ENCODE measurements around the gene TMED10. TPM values are rescaled to one million over a fixed set of nuclear protein-coding genes. Genes with fewer than 3 reads are reported as not detected.

The TMED10 gene
- total RNA-seq, 1 experiment from 2014 or later: 255 TPM

- ChIA-PET POLR2A (no interaction called here), CTCF (no interaction called here)
- H3K4me1 ChIP-seq: peaks cover 16% of the 10 kb centered on the region; the same call in 1 of the 2 replicates
- no TSS peak for BruUV-seq (replicated peaks)
- intact Hi-C loops (cut with micrococcal nuclease; ENCODE audit: unreplicated experiment): no loop called here
- Mint-ChIP-seq H3K4me1 (ENCODE audit: low read depth, unreplicated experiment) (no peaks in the 10 kb centered on the region), H3K27ac (ENCODE audit: unreplicated experiment) (no peak overlapping the region), H3K36me3 (ENCODE audit: insufficient read depth, unreplicated experiment) (peaks cover 37% of the 10 kb centered on the region), H3K4me3 (ENCODE audit: unreplicated experiment) (no peak overlapping the region), H3K9me3 (ENCODE audit: unreplicated experiment) (no peaks in the 10 kb centered on the region), H3K27me3 (ENCODE audit: insufficient read depth, unreplicated experiment) (no peaks in the 10 kb centered on the region)
- no peak for DNase-seq
- H3K36me3 ChIP-seq (ENCODE audit: control insufficient read depth, insufficient read depth, low read length): 0 out of 2 replicates have a peak, but pooled peaks cover 1% of the 10 kb centered on the region
- H3K4me3 ChIP-seq (ENCODE audit: low read depth, low read length): no peak overlapping the region
- no peaks in the 10 kb centered on the region for H3K9me3 ChIP-seq
- H3K27me3 ChIP-seq (replicated peaks; ENCODE audit: control insufficient read depth, insufficient read depth, low read length): no peaks in the 10 kb centered on the region
- TF ChIP-seq CTCF (IDR thresholded peaks at IDR 0.05; ENCODE audit: insufficient read depth in 1 of 2, low read depth in 1 of 2, low read length in 1 of 2, severe bottlenecking in 1 of 2, unreplicated experiment in 1 of 2): no peak
These were observed 52.4 kb downstream of the TMED10 start for GRCh38 chr14:75123991-75124390.

DNA sequence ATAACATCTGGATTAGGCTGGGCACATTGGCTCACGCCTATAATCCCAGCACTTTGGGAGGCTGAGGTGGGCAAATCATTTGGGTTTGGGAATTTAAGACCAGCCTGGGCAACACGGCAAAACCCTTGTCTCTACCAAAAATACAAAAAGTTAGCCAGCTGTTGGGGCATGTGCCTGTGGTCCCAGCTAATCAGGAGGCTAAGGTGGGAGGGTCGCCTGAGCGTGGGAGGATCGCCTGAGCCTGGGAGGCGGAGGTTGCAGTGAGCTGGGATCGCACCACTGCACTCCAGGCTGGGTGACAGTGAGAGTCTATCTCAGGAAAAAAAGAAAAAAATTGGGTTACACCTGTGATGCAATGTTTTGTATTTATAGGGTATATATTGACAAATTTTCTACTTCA is 54.9 kb downstream of the TMED10 start:
- H3K4me1 Mint-ChIP-seq (ENCODE audit: low read depth, unreplicated experiment): no peaks in the 10 kb centered on the region

GRCh38 chr14:75120541-75121291 is 55.7 kb downstream of the TMED10 start:
- ChIA-PET POLR2A (no interaction called here), CTCF (no interaction called here)
- H3K4me1 ChIP-seq: peaks cover 7% of the 10 kb centered on the region; the same call in 1 of the 2 replicates
- no peak for TF ChIP-seq CTCF (IDR thresholded peaks at IDR 0.05; ENCODE audit: insufficient read depth in 1 of 2, low read depth in 1 of 2, low read length in 1 of 2, severe bottlenecking in 1 of 2, unreplicated experiment in 1 of 2)
- H3K4me3 Mint-ChIP-seq (ENCODE audit: unreplicated experiment): no peak overlapping the region
- no peak overlapping the region for H3K27ac Mint-ChIP-seq (ENCODE audit: unreplicated experiment)
- H3K4me3 ChIP-seq (ENCODE audit: low read depth, low read length): no peak overlapping the region
- no TSS peak for BruUV-seq (replicated peaks)
- H3K9me3 Mint-ChIP-seq (ENCODE audit: unreplicated experiment): no peaks in the 10 kb centered on the region
- H3K4me1 Mint-ChIP-seq (ENCODE audit: low read depth, unreplicated experiment): no peaks in the 10 kb centered on the region
- H3K9me3 ChIP-seq: no peaks in the 10 kb centered on the region
- no peaks in the 10 kb centered on the region for H3K27me3 ChIP-seq (replicated peaks; ENCODE audit: control insufficient read depth, insufficient read depth, low read length)
- intact Hi-C loops (cut with micrococcal nuclease; ENCODE audit: unreplicated experiment): no loop called here
- no peaks in the 10 kb centered on the region for H3K27me3 Mint-ChIP-seq (ENCODE audit: insufficient read depth, unreplicated experiment)
- no peak for DNase-seq
- 0 out of 2 replicates have a peak, but pooled peaks cover 1% of the 10 kb centered on the region for H3K36me3 ChIP-seq (ENCODE audit: control insufficient read depth, insufficient read depth, low read length)
- peaks cover 15% of the 10 kb centered on the region for H3K36me3 Mint-ChIP-seq (ENCODE audit: insufficient read depth, unreplicated experiment)

More for the DNA sequence above, 54.9 kb downstream of the TMED10 start:
- POLR2A ChIA-PET: no interaction called here
- peaks cover 10% of the 10 kb centered on the region; the same call in 1 of the 2 replicates for H3K4me1 ChIP-seq
- CTCF ChIA-PET: no interaction called here
- TF ChIP-seq CTCF (IDR thresholded peaks at IDR 0.05; ENCODE audit: insufficient read depth in 1 of 2, low read depth in 1 of 2, low read length in 1 of 2, severe bottlenecking in 1 of 2, unreplicated experiment in 1 of 2): no peak
- Mint-ChIP-seq H3K27me3 (ENCODE audit: insufficient read depth, unreplicated experiment) (no peaks in the 10 kb centered on the region), H3K4me3 (ENCODE audit: unreplicated experiment) (no peak overlapping the region), H3K9me3 (ENCODE audit: unreplicated experiment) (no peaks in the 10 kb centered on the region), H3K36me3 (ENCODE audit: insufficient read depth, unreplicated experiment) (peaks cover 22% of the 10 kb centered on the region), H3K27ac (ENCODE audit: unreplicated experiment) (no peak overlapping the region)
- H3K27me3 ChIP-seq (replicated peaks; ENCODE audit: control insufficient read depth, insufficient read depth, low read length): no peaks in the 10 kb centered on the region
- H3K9me3 ChIP-seq: no peaks in the 10 kb centered on the region
- no peak for DNase-seq
- no TSS peak for BruUV-seq (replicated peaks)
- intact Hi-C loops (cut with micrococcal nuclease; ENCODE audit: unreplicated experiment): no loop called here
- H3K4me3 ChIP-seq (ENCODE audit: low read depth, low read length): no peak overlapping the region
- H3K36me3 ChIP-seq (ENCODE audit: control insufficient read depth, insufficient read depth, low read length): 0 out of 2 replicates have a peak, but pooled peaks cover 1% of the 10 kb centered on the region
